ENCODE results near the gene ZMIZ1. TPM values are rescaled to one million over a fixed set of nuclear protein-coding genes. Genes with fewer than 3 reads are reported as not detected.
A peak's percentile ranks its signal among the peaks of the same experiment; 100 is the strongest.

ZMIZ1 gene
- total and polyA plus RNA-seq, 2 donors from 2014 or later, result 14.2 to 97.6 TPM

DNA sequence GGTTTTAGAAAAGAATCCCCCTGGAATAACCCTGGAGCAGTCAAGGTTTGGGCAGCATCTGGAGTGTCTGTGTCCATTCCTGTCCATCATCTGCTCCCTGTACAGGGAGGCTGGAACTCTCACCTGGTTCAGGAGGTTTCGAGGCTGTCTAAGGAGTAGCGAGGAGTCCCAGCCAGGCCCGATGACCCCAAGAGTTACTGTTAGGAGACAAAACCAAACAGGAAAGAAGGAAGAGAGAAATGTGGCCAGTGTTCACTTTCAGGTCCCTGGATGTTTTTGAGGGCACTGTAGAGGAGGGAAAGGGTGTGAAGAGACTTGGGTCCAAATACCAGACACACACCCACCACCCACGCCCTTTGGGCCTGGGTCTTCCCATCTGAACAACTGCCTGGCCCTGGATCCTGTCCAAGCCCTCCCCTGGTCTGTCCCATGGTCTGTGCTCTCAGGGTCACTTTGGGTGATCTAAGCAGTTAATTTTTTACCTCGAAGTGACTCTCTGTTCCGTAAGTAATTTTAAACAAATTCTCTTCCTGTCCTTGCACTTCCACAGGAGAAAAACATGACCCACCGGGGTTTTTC, 117.1 kb downstream of the ZMIZ1 start:
- peak overlapping the region in 2 of 3 donors; percentile 8 to 70 for H3K9ac ChIP-seq (ENCODE audit: low read length in 3 of 3)
- no peak for FAIRE-seq
- H3K9me3 ChIP-seq (ENCODE audit: control insufficient read depth in 2 of 3, insufficient read depth in 1 of 3, low read length in 3 of 3), result no peaks in the 10 kb centered on the region
- no peak overlapping the region for H3K4me3 ChIP-seq (ENCODE audit: low read length in 3 of 3)
- peaks cover 17 to 87% (median 87%) of the 10 kb centered on the region in 3 donors for H3K4me1 ChIP-seq (ENCODE audit: control insufficient read depth in 2 of 3, insufficient read depth in 2 of 3, low read depth in 1 of 3, low read length in 3 of 3)
- TF ChIP-seq, protein P1, sequence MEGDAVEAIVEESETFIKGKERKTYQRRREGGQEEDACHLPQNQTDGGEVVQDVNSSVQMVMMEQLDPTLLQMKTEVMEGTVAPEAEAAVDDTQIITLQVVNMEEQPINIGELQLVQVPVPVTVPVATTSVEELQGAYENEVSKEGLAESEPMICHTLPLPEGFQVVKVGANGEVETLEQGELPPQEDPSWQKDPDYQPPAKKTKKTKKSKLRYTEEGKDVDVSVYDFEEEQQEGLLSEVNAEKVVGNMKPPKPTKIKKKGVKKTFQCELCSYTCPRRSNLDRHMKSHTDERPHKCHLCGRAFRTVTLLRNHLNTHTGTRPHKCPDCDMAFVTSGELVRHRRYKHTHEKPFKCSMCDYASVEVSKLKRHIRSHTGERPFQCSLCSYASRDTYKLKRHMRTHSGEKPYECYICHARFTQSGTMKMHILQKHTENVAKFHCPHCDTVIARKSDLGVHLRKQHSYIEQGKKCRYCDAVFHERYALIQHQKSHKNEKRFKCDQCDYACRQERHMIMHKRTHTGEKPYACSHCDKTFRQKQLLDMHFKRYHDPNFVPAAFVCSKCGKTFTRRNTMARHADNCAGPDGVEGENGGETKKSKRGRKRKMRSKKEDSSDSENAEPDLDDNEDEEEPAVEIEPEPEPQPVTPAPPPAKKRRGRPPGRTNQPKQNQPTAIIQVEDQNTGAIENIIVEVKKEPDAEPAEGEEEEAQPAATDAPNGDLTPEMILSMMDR (IDR thresholded peaks at IDR 0.05; ENCODE audit: borderline replicate concordance, extremely low read depth, insufficient read depth), result no peak
- intact Hi-C loops (cut with DNase I), result no loop called here
- no peaks in the 10 kb centered on the region for H3K27me3 ChIP-seq (ENCODE audit: control insufficient read depth, insufficient read depth, low read length)
- H3K36me3 ChIP-seq (ENCODE audit: control insufficient read depth in 2 of 3, insufficient read depth in 3 of 3, low read length in 3 of 3), result no peaks in the 10 kb centered on the region
- peak in 3 of 5 donors; percentile 44 to 84 (median 63) for DNase-seq
- peak overlapping the region; percentile 78 to 95 for H3K27ac ChIP-seq (ENCODE audit: low read depth in 2 of 2, low read length in 2 of 2)

DNA sequence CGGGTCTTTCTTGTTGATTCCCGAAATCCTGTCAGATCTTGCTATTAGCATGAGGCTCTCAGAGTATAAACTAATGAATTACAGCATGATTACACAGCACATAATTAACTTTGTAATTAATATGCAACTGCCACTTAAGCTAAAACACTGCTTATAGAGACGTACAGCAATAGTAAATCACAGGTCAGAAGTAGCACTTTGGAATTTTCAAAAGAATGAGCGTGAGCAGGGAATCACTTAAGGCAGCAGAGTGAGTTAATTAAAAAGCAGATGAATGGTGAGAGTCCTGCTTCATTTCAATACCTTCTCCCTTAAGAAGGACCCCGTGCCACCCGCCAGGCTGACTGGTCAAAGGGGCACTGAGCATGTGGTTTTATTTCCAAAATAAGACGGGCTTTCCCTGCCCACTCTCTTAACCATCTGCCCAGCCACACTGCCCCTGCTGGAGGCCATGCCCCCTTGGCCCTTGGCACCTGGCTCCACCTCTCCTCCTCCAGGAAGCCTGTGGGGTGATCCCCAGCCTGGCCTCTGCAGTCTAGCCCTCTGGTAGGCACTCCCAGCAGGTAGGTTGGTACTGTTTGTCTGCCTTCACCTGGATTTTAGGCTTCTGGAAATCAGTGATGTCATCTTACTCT, 117.8 kb downstream of the ZMIZ1 start:
- FAIRE-seq (no peak), DNase-seq (peak in 1 of 5 donors; percentile 42)
- no peaks in the 10 kb centered on the region for H3K9me3 ChIP-seq (ENCODE audit: control insufficient read depth in 2 of 3, insufficient read depth in 1 of 3, low read length in 3 of 3)
- intact Hi-C loops (cut with DNase I), result no loop called here
- H3K4me1 ChIP-seq (ENCODE audit: control insufficient read depth in 2 of 3, insufficient read depth in 2 of 3, low read depth in 1 of 3, low read length in 3 of 3), result peaks cover 17 to 87% (median 80%) of the 10 kb centered on the region in 3 donors
- no peaks in the 10 kb centered on the region for H3K36me3 ChIP-seq (ENCODE audit: control insufficient read depth in 2 of 3, insufficient read depth in 3 of 3, low read length in 3 of 3)
- H3K27ac ChIP-seq (ENCODE audit: low read depth in 2 of 2, low read length in 2 of 2), result peak overlapping the region; percentile 78 to 95
- TF ChIP-seq, protein P1 (IDR thresholded peaks at IDR 0.05; ENCODE audit: borderline replicate concordance, extremely low read depth, insufficient read depth), result no peak
- H3K4me3 ChIP-seq (ENCODE audit: low read length in 3 of 3), result peak overlapping the region in 1 of 3 donors; percentile 10
- no peaks in the 10 kb centered on the region for H3K27me3 ChIP-seq (ENCODE audit: control insufficient read depth, insufficient read depth, low read length)
- peak overlapping the region in 1 of 3 donors; percentile 70 for H3K9ac ChIP-seq (ENCODE audit: low read length in 3 of 3)

DNA sequence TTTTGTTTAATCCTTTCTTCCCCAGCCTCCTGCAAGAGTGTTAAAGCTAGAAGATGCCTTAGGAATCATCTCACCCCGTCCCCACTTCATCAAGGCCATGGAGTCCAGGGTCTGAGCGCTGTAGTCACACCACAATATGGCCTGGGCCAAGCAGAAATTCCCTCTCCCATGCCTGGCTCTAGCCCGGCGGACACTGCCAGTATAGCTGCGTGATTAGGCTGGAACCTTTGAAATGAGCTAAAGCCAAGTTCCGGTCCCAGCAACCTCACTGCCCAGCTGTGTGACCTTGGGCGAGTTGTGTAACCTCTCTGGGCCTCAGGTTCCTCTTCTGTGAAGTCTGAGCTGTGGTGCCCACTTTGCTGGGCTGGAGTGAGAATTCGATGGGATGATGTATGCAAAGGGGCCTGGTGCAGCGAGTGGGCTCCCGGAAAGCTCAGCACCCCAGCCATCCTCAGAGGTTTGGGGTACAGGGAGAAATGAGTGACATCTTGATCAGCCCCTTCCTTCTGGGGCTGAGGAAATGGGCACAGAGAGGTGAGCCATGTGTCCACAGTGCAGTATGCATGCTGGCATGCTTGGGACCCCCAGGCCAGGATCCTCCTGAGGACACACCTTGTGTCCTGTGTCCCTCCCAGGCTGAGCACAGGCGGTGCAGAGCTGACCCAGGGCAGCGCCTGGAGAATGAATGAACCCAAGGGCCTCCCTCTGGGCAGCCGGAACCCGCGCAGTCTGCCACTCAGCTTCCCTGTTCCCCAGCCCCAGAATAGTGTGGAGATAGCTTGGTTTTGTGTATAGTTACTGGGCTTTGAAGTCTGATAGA, 118.6 kb downstream of the ZMIZ1 start:
- intact Hi-C loops (cut with DNase I), result no loop called here
- H3K4me1 ChIP-seq (ENCODE audit: control insufficient read depth in 2 of 3, insufficient read depth in 2 of 3, low read depth in 1 of 3, low read length in 3 of 3), result peaks cover 17 to 84% (median 73%) of the 10 kb centered on the region in 3 donors
- H3K27me3 ChIP-seq (ENCODE audit: control insufficient read depth, insufficient read depth, low read length), result no peaks in the 10 kb centered on the region
- TF ChIP-seq, protein P1 (IDR thresholded peaks at IDR 0.05; ENCODE audit: borderline replicate concordance, extremely low read depth, insufficient read depth), result no peak
- no peak for FAIRE-seq
- peak overlapping the region in 1 of 3 donors; percentile 70 for H3K9ac ChIP-seq (ENCODE audit: low read length in 3 of 3)
- no peaks in the 10 kb centered on the region for H3K9me3 ChIP-seq (ENCODE audit: control insufficient read depth in 2 of 3, insufficient read depth in 1 of 3, low read length in 3 of 3)
- peak in 1 of 5 donors; percentile 63 for DNase-seq
- H3K27ac ChIP-seq (ENCODE audit: low read depth in 2 of 2, low read length in 2 of 2), result peak overlapping the region; percentile 78 to 95
- no peaks in the 10 kb centered on the region for H3K36me3 ChIP-seq (ENCODE audit: control insufficient read depth in 2 of 3, insufficient read depth in 3 of 3, low read length in 3 of 3)
- peak overlapping the region in 1 of 3 donors; percentile 10 for H3K4me3 ChIP-seq (ENCODE audit: low read length in 3 of 3)

Data from kidney (tissue), 14 donors.